NCI-H345 treated with DMSO at 0.1 percent for 48 hours (cell line): Measurements from ENCODE around the gene APBA2.

Experiments used
- DNase-seq: peaks from one replicate; lab custom pipeline; 2025; ENCODE audit not compliant: unreplicated experiment; lab: John Stamatoyannopoulos, UW

APBA2 gene

DNA sequence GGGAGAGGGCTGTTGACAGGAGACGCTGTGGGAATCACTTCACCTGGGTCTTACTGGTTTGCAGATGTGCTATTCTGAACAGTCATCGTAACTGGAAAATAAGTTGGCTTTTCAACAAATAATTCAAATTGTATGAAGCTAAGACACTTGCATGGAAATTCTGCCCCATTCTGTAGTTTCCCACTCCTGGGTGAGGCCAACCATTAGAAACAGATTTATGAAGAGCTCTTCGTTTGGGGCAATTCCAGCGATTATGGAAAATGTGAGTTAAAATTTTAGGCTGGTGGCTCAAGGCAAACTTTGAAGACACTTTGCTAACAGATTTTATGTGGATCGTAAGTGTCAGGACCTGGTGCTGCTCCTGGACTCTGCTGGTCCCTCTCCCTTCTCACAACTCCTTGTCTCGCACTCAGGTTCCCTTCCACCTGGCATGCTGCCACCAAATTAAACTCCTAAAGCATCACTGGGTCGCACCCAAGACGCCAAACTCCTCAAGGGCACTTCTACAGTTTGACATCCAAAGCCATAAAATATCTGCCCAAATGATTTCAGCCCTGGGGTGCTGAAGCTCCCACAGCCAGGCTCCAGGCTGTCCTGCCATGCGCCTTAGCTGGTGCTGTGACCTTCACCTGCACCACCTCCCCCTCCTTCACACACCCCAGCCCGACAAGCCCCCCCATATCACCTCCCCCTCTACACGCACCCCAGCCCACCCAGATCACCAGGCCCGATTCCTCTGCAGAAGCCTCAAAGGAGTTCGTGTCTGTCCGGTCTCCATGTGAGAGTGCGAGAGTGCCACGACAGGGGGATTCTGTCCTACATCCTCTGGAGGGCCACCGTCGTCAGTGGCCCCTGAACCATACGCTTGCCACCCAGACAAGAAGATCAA lies 245.4 kb downstream of the APBA2 start:
- no peak for DNase-seq

DNA sequence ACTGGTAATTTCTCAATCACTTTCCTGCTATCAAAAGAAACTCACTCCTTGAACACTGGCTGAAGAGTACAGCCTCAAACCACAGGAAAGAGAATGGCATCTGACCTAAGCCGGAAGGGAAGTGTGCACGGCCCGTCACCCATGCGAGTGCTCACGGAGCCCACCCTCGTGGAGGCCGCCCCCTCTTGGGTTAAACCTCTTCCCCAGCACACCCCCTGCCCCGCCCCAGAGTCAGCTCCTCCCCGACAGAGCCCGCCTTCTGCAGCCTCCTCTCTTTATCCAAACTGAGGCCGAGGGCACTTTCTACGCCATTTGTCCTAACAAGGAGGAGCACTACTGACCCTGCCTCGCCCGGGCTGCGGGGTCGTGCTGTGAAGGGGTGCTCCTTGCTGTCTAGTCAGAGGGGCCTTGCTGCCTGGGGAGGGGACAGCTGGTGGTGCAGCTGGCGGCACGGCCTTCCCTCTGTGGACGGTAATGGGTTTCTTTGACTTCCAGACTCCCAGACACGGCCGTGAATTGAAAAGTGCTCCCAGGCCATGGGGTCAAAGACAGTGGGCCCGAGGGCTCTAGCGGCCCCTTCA lies 246.2 kb downstream of the APBA2 start:
- DNase-seq: no peak

DNA sequence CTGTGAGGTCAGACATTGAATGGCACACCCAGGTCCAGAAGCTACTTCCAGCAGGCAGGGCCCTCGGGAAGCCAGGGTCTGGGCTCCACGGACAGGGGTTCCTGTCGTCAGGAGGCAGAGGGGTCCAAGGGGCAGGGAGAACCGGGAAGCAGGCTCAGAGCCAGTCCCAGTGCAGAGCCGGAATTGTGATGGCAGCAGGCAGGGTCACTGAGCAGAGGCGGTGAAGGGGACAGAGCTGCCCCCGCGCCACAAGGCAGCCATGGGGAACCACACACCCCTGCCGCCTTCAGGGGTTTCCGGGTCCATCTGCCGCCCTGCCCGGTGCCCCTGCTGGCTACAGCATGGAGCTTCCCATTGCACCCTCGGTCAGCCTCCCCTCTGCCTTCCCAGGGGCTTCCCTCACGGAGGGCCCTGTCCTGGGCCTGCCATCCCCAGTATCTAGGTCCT lies 247.0 kb downstream of the APBA2 start:
- DNase-seq: no peak

DNA sequence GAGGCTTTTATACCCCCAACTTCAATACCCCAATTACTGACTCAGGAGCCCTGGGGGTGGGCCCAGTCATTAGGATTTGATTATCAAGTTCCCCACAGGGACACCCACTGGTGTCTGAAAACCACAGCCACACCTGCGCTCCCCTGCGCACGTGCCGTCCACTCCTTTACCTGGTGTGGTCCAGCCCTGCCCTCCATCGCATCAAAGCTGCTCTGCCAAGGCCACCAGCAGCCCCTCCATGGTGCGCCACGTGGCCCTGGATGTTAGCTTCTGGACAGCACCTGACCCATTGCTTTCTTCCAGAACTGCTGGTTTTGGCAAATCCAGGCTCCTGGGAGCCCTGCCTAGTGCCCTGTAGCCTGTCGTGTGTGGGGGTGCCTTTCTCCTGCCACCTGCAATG lies 247.5 kb downstream of the APBA2 start:
- no peak for DNase-seq

DNA sequence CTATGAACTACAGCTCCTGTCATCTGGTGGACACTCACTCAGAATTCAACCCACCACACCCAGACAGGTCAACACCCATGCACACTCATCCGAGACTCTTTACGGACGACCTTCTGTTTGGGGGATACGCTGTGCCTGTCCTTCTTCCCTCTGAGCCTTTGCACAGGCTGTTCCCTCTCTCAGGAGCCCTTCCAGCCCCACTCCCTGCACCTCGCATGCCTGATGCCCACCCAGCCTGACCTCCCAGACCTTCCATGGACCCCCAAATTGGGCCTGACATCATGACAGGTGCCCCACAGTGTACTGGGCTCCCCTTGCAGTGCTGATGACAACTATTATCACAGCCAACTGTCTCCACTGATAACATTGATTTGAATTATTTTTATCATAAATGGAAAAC lies 248.0 kb downstream of the APBA2 start:
- no peak for DNase-seq

DNA sequence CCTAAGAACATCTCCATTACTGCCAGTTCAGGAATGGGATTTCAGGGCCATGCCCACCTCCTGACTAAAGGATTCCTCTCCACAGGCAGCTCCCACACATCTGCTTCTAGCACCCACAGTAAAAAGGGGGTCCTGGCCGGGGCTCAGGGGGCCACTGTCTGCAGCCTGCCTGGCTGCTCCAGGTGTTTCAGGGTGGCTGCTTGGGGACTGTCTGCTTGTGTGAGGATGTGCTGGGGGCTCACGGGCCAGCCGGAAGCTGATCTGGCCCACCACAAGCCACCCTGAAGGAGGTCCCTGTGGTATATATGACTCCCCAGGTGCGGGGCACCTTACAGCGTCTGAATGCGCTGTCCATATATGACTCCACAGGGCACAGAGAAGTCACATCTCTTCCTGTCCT lies 248.5 kb downstream of the APBA2 start:
- DNase-seq: no peak

DNA sequence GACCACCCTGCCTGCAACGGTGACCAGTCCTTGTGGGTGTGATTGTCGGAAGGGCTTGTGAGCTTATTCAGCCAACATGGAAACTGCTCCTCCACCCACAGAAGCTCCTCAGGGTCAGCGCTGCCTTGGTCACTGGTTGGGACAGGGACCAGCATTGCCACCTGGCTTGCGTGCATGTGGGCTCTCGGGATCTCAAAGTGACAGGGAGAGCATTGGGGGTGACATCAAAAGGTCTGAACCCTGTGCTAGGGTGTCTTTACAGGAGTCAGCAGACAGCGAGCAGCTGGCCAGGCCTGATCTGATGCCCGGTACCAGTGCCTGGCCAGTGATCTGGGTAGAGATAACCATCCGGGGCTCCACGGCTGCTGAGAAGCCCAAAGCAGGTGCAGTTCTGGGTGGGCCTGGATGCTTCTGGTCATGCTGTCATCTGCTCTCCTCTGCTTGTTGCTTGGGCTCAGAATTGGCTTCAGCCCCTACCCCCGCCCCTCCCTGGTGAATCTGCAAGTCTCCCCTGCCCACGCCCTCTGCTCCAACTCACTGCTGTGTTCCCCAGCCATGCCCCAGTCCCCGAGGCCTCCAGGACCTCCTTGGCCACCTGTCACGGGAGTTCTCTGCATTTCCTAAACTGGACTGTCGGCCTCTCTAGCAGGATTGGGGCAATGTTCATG lies 249.0 kb downstream of the APBA2 start:
- DNase-seq: no peak

DNA sequence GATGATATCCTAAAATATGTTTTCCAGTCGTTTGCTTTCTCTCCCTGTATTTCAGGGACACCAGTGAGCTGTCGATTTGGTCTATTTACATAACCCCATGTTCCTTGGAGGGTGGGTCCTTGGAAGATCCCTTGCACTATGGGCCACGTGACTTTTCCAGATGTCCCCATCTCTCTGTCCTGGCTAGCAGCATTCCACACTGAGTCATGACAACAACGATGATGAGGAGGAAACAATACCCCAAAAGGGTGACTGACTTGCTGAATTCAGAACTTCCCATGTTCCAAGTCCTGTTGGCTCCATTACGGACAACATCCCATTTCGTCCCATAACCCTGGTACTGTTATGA lies 249.5 kb downstream of the APBA2 start:
- DNase-seq: no peak

DNA sequence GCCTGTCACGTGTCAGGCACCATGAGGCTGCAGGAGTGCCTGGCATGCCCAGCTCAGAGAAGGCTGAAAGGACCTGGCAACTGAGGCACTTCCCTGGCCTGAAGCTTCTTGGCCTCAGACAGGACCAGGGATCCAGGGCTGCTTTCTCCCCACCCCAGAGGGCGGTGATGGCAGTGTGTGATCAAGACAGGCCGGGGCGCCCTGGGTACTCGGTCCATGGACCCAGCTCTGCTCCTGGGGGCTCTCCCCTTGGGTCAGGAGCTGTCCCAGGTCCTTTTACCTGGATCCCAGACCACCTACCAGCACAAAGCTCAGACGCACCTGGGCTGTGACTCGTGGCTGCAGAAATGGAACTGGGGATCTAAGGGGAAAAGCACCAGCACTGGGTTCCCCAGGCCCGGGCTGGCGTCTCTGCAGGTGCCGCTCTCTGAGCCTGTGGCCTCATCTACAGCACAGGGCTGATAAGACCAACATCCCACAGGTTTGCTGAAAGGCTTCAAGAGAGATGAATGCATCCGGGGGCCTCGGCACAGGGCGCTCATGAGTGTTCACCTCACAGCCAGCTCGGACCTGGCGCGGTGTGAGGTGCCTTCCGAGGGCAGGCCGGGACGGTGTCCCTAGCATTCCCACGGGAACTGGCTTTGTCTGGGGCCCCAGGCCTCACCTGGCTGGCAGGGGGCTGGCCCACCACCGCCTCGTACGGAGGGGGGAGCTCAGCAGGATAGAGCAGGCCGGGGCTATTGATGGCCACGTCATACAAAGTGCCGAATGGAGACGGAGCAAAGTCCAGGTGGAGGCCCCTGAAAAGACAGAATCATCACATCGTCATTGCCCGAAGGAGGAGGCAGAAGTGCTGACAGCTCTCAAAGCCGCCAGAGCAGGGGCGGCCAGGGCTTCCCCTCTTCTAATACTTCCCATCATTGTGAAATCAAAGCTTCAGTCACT lies 250.2 kb downstream of the APBA2 start:
- no peak for DNase-seq

DNA sequence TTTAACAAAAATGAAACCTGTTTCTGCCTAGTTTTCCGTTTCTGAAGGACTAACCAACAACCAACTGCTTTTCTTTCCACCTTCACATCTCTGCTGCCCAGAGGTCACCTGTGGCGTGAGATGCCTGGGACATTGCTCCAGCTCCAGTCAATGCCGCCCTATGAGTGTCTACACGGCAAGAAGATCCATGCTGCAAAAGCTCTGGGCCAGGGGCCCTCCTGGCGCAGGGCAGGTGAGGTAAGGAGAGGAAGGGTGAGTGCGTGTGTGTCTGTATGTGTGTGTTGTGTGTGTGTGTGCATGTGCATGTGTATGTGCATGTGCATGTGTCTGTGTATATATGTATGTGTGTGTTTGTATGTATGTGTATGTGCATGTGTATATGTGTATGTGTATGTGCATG lies 252.5 kb downstream of the APBA2 start:
- no peak for DNase-seq

DNA sequence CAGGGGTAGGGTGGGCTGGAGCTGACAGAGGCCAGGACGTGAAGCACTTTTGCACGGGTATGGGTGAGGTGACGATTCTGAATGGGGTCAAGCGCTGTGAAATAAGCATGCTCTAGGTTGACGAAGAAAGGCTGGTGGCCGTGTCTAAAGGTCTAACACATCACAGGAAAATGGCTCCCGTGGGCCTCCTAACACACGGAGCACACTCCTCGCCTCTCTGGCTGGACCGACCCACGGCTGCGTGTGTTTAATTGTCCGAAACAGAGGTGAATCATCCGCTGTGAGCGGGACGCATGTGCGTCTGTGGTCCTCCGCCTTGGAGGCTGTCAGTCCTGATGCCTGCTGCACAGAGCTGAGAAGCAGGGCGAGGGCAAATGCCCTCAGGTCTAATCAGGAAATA lies 253.3 kb downstream of the APBA2 start:
- no peak for DNase-seq

DNA sequence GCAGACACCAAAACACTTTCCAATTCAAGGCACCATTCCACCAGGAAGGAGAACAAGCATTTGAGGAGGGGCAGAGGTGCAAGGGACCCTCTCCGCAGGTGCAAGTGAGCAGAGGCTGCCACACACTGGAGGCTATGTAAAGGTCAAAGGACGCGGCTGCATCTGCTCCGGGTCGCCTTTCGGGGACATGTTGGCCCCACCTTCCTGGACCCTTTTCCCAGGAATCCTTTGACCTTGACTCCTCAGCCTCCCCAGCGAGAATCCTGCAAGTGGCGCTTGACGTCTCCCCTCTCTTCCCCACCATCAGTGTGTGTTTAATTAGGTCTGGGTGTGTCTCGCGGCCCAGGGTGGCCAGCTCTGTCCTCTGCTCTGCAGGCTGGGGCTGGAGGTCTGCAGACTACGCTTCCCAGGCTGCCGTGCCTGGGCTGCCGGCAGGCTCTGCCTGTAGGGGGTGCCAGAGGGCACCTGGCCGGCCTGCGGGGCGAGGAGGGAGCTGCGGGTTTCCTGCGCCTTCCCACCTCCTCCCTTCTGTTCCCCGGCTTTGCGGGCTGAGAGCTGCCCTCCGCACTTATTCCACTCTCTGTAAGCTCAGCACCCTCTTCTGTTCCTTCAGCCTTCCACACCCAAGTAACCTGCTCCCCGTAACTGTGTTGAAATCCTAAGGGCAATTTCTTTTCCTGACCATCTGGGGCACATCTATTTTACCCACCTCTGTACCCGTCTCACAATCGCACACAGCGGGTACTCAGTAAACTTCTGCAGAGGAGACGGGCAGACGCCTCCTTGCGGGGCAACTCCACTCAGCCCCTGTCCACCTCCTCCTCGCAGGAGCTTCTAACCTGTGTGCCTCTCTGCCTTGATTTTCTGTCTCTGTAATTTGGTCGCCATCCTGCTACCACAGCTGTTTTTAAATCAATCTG lies 254.0 kb downstream of the APBA2 start:
- peak; percentile 2 for DNase-seq

DNA sequence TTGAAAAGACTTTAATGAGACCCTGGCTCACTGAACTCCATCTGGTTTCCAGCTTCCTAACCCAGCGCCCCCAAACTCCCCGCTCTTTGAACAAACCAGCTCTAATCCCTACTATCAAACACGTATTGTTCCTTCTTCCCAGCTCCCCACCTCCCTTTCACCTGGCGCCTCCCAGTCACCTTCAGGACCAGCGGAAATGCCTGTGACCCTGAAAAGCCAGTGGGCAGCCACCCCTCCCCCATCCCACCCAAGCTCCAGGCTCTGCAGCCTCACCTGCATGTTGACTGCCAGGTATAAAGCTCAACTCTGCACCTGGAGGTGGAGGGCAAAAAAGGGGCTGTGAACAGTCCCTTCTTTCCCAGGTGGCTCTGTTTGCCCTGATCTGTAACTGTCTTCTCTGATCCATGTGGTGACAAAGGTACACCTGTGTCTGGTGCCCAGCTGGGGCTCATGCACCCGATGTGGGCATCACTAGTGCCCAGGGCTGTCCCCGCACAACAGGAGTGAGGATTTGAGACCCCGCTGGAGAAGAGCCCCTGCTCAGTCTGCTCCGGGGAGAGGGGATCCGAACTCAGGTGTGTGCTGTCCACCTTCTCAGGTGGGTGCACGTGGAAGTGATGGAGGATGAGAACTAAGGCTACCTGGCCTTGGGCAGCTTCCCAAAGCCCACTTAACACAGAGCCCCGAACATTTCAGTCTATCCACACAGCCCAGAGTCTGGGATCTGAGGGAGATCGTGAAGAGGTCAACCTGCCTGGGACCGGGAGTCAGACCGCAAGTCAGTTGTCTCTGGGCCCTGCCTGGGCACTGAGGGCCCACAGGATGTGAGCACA lies 254.9 kb downstream of the APBA2 start:
- DNase-seq: no peak

DNA sequence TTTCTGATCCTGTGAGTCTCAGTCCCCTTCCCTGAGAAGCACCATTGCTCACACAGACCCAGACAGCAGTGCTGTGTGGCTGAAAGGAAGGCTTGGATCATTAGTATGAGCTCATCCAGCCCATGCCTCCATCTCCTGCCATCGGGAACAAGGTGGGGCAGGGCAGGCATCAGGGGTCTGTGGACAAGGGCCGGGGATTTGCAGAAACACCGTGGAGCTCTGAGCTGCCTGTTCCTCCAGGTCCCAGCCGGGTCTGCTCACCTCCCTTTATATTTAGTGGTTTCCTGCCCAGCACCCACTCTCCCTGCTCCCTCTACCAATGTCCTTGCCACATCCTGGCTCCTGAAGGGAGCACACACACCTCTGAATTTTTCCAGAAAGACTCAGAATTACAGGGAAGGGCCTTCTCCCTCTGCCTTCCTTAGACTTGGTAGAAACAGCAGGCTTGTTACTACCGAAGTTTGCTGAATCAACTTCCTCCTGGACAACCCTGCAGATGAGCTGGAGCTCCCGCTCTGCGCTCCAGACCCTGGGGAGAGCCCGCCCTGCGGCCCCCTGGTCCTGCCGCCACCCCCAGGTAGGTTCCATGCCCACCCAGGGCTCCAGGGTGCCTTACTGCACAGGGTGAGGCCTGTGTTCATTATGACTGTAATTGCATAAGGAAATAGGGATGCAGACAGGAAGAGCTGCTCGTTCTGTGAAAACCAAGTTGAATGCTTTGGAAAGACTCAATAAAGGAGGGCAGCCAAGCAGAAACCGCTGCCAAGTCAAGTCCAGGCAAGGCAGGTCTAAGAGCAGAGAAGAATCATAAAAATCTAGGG lies 255.7 kb downstream of the APBA2 start:
- DNase-seq: no peak

DNA sequence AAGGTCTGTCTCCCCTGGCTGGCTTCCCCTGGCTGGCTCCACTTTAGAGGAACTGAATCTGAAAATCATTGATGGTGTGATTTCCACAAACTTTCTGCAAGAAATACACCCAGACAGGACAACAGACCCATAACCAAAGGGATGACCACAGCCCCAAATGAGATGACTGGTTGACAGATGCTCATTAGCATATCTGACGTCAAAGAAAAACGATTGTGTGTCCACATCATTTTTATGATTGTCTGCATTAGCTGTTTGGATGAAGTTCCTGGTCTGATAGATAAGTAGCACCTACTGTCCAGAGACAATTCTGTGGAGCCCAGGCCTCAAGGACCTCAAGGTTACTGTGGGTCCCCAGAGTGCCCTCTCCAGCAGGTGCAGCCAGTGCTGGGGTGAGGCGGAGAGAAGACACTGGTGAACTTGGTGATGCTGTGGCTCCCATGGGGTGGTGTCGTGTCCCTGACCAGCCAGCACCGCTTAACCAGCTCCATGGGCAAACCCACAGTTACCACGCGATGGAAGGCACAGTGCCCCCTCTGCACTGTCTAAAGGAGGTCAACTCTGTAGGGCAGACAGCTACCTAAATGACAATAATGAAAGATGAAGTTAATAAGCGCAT lies 256.5 kb downstream of the APBA2 start:
- no peak for DNase-seq

DNA sequence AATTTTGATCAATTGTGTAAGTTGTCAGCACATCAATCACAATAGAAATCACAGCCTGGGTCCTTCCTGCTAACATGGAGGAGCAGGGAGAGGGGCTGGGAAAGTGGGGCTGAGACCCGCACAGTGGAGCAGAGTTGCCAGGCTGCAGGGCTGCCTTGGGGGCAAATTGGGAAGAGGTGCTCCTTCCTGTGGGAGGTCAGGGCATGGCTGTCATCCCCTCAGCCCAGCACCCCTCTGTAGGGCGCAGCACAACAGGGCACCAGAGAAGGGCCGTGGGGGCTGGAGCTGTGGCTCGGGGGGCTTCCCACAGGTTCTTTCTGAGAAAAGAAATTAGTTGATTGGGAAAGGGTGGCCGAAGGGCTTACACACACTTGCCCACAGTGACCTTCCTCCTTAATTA lies 257.5 kb downstream of the APBA2 start:
- no peak for DNase-seq

DNA sequence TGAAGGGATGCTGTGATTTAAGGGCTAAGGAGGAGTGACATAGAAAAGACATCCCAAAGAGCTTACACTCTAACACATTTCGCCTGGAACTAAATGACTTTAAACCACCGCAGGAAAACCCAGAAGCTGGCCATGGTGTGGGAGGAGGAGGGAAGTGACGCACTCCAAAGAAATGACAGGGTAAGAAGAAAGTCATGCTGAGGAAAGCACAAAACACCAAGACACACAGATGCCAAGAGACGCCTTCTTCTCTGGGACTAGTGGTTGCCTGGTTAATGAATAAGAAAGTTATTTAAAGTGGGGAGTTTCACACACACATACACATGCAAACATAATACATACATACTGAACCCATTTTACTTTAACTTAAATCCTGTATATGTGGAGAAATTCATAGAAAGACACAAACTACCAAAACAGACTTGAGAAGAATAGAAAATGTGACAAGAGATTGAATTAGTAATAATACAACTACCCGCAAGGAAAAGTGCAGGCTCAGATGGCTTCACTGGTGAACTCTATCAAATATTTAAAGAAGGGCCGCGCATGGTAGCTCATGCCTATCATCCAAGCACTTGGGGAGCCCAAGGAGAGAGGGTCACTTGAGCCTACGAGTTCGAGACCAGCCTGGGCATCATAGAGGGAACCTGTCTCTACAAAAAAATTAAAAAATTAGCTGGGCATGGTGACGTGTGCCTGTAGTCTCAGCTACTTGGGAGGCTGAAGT lies 258.3 kb downstream of the APBA2 start:
- DNase-seq: no peak
